Measurements from ENCODE around the gene GIGYF2. TPM values are rescaled to one million over a fixed set of nuclear protein-coding genes. Genes with fewer than 3 reads are reported as not detected.

The GIGYF2 gene
- total and polyA plus RNA-seq, 8 donors: 17.4 to 50.9 (median 41.0) TPM

DNA sequence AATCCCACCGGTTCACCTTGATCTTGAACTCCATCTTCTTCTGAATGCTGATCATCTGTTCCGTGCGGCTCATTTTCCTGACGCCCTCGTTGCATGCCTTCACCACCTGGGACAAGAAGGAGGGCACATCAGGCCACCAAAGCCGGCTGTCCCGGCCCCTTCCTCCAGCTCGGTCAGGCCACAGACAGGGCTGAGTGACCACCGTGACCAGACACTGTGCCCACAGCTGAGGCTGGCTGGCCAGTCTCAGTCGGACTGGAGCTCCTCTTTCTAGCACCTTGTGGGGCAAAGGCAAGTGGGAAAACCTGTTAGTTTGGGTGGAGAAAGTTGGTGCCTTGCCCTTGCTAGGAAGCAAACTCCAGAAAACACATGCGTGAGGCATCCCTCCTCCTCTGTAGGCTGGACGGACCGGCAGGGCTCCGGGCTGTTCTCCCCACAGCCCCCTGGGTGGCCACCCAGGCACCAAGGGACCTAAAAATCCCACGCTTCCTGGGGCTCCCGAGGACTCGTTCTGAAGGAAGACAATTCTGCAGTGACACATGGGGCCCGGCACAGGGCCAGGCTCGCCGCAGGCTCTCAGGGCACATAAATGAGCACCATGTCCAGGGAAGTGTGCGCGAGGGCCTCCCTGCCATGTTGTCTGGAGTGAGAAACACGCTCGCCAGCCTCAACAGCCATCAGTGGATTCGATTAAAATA, 188.3 kb downstream of the GIGYF2 start:
- intact Hi-C loops (cut with DNase I): no loop called here
- WGBS, 2 donors: 86 to 88% methylated on average over 25 of the region's 25 CpGs
- no peak overlapping the region for H3K27ac ChIP-seq
- ATAC-seq (no peak), DNase-seq (peak in 2 of 6 donors; percentile 45 to 50), FAIRE-seq (no peak)
- TF ChIP-seq, protein P1, sequence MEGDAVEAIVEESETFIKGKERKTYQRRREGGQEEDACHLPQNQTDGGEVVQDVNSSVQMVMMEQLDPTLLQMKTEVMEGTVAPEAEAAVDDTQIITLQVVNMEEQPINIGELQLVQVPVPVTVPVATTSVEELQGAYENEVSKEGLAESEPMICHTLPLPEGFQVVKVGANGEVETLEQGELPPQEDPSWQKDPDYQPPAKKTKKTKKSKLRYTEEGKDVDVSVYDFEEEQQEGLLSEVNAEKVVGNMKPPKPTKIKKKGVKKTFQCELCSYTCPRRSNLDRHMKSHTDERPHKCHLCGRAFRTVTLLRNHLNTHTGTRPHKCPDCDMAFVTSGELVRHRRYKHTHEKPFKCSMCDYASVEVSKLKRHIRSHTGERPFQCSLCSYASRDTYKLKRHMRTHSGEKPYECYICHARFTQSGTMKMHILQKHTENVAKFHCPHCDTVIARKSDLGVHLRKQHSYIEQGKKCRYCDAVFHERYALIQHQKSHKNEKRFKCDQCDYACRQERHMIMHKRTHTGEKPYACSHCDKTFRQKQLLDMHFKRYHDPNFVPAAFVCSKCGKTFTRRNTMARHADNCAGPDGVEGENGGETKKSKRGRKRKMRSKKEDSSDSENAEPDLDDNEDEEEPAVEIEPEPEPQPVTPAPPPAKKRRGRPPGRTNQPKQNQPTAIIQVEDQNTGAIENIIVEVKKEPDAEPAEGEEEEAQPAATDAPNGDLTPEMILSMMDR (IDR thresholded peaks at IDR 0.05): no peak
- H3K9me3 ChIP-seq: no peaks in the 10 kb centered on the region
- H3K27me3 ChIP-seq: no peaks in the 10 kb centered on the region
- no peaks in the 10 kb centered on the region for H3K4me1 ChIP-seq
- no peaks in the 10 kb centered on the region for H3K36me3 ChIP-seq
- H3K4me3 ChIP-seq: no peak overlapping the region

DNA sequence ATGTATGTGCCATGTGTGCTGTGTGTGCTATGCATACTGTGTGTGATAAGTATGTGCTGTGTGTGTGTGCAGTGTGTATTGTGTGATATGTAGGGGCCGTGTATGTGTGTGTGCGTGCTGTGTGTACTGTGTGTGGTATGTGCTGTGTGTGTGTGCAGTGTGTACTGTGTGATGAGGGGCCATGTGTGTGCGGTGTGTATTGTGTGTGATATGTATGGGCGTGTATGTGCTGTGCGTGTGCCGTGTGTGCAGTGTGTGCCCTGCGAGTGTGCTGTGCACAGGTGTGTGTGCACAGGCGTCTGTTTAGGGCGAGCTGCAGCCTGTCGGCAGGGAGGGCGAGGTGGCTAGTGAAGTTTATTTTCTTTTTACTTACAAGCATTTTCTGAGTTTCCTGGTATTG, 189.0 kb downstream of the GIGYF2 start:
- no peak overlapping the region for H3K4me3 ChIP-seq
- WGBS, 2 donors: 86 to 88% methylated on average over 11 of the region's 11 CpGs
- H3K4me1 ChIP-seq: peaks cover 0 to 4% (median 0%) of the 10 kb centered on the region in 3 donors
- ATAC-seq (no peak), DNase-seq (no peak), FAIRE-seq (no peak)
- TF ChIP-seq, protein P1 (IDR thresholded peaks at IDR 0.05): no peak
- H3K36me3 ChIP-seq: no peaks in the 10 kb centered on the region
- intact Hi-C loops (cut with DNase I): no loop called here
- no peaks in the 10 kb centered on the region for H3K9me3 ChIP-seq
- H3K27ac ChIP-seq: no peak overlapping the region
- no peaks in the 10 kb centered on the region for H3K27me3 ChIP-seq

DNA sequence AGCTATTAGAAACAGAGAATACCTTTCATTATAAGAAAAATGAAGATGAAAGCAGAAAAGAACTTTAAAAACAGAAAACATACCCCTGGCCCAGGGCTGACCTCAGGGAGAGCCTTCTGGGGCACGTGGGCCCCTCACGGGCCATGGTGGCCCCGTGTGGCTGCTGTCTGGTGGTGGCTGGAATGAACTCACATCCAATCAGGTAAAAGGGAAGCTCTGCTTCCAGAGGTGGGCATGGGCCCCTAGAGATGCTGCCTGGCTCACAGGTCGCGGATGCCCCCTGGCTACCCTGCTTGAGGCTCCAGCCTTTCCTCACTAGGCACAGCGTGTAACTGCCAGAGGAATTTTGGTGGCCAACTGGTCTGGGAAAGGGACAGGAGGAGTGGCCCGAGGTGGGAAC, 189.5 kb downstream of the GIGYF2 start:
- peaks cover 0 to 9% (median 1%) of the 10 kb centered on the region in 3 donors for H3K4me1 ChIP-seq
- WGBS, 2 donors: 83 to 93% methylated on average over 7 of the region's 7 CpGs
- H3K9me3 ChIP-seq: no peaks in the 10 kb centered on the region
- H3K4me3 ChIP-seq: no peak overlapping the region
- H3K27me3 ChIP-seq: no peaks in the 10 kb centered on the region
- intact Hi-C loops (cut with DNase I): no loop called here
- DNase-seq (no peak), ATAC-seq (no peak), FAIRE-seq (no peak)
- TF ChIP-seq, protein P1 (IDR thresholded peaks at IDR 0.05): no peak
- H3K36me3 ChIP-seq: no peaks in the 10 kb centered on the region
- no peak overlapping the region for H3K27ac ChIP-seq

DNA sequence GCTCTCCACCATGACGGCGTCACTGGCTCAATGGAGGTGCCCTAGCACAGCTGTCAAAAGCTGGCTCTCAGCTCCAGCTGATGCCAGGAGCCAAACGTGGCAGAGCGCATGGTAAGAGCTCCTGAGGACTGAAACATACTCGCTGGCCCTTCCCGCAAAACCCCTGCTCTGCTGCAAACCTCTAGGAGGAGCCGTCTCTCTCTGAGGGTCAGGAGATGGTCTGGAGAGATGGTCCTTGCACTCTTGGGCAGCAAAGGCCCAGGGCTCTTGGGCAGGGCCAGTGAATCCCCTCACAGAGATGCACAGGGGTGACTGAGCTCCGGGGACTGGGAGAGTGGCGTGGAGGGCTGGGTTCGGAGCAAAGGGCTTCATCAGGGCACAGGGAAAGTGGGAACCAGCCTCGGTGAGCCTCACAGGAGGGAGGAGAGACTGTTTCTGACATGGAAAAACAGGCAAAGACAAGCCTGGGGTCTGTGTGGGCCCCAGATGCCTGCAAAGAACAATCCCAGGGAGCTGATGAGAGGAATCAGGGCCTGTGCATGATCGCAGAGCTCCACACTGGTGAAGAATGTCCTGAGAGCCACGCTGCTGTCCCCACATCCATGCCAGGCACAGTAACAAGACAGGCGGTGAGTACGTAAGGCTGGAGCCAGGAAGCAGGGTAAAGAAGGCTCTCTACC, 190.2 kb downstream of the GIGYF2 start:
- Histone ChIP-seq H3K36me3 (no peaks in the 10 kb centered on the region), H3K4me3 (no peak overlapping the region), H3K27ac (no peak overlapping the region), H3K4me1 (peaks cover 0 to 10% (median 6%) of the 10 kb centered on the region in 3 donors), H3K9me3 (no peaks in the 10 kb centered on the region), H3K27me3 (no peaks in the 10 kb centered on the region)
- no peak for ATAC-seq
- no peak for FAIRE-seq
- WGBS, 2 donors: 81 to 82% methylated on average over 15 of the region's 15 CpGs
- TF ChIP-seq, protein P1 (IDR thresholded peaks at IDR 0.05): no peak
- DNase-seq: peak in 2 of 6 donors; percentile 32 to 33
- intact Hi-C loops (cut with DNase I): no loop called here

Measured in pancreas (tissue), 10 donors.